TTC549 (cell line): ENCODE results near the gene CADM1.

ENCODE experiments used
- FAIRE-seq: peaks from 2 replicates; lab custom pipeline; 2012; peaks lifted over from hg19 to GRCh38; lab: Jason Lieb, UNC

Gene CADM1

GRCh38 chr11:115145324-115145723 lies 358.9 kb downstream of the CADM1 start:
- FAIRE-seq = no peak

GRCh38 chr11:115144914-115145313 lies 359.3 kb downstream of the CADM1 start:
- no peak for FAIRE-seq

- FAIRE-seq = no peak
Observed at GRCh38 chr11:115144014-115144413, 360.2 kb downstream of the CADM1 start.

- no peak for FAIRE-seq
Observed at GRCh38 chr11:115141231-115142114, 362.7 kb downstream of the CADM1 start.

- no peak for FAIRE-seq
Observed at GRCh38 chr11:115135936-115136335, 368.3 kb downstream of the CADM1 start.

- FAIRE-seq = no peak
Observed at GRCh38 chr11:115134926-115135325, 369.3 kb downstream of the CADM1 start.

GRCh38 chr11:115133475-115134209 lies 370.6 kb downstream of the CADM1 start:
- FAIRE-seq = no peak

GRCh38 chr11:115132436-115133228 lies 371.6 kb downstream of the CADM1 start:
- FAIRE-seq = no peak

GRCh38 chr11:115129473-115130289 lies 374.5 kb downstream of the CADM1 start:
- no peak for FAIRE-seq

GRCh38 chr11:115128226-115128625 lies 376.0 kb downstream of the CADM1 start:
- FAIRE-seq = no peak

GRCh38 chr11:115127790-115128189 lies 376.4 kb downstream of the CADM1 start:
- no peak for FAIRE-seq

GRCh38 chr11:115126515-115127208 lies 377.6 kb downstream of the CADM1 start:
- FAIRE-seq = no peak

- no peak for FAIRE-seq
Observed at GRCh38 chr11:115126092-115126491, 378.1 kb downstream of the CADM1 start.

- no peak for FAIRE-seq
Observed at GRCh38 chr11:115124786-115125185, 379.4 kb downstream of the CADM1 start.

GRCh38 chr11:115123641-115124040 lies 380.6 kb downstream of the CADM1 start:
- FAIRE-seq = no peak

GRCh38 chr11:115122274-115122673 lies 381.9 kb downstream of the CADM1 start:
- no peak for FAIRE-seq
